HEK293T (cell line): ENCODE data around the gene KATNA1.

Experiments used
- FOXM1 ChIP-seq: fragments of 450-650 bp; IDR thresholded peaks from 2 replicates; pipeline ENCODE4 v1.6.1; 2017; ENCODE audit warnings: mild to moderate bottlenecking, borderline replicate concordance
- LEF1 ChIP-seq: fragments of 450-650 bp; IDR thresholded peaks from 2 replicates; pipeline ENCODE4 v1.6.1; 2017; ENCODE audit warnings: mild to moderate bottlenecking, borderline replicate concordance
- TARDBP ChIP-seq: fragments of 450-650 bp; IDR thresholded peaks from 2 replicates; pipeline ENCODE4 v1.6.1; 2016

- no peak for TF ChIP-seq LEF1
- TF ChIP-seq TARDBP, result no peak
- TF ChIP-seq FOXM1, result no peak
Observed at GRCh38 chr6:149696901-149697300, 48.4 kb upstream of the KATNA1 start.
